Stimulated activated naive CD4-positive, alpha-beta T cell (primary cell): ENCODE results near the gene TMEM101.
"Not testable (repeated sequence)": the region's sequence is repeated elsewhere in the genome, so short reads cannot be mapped to it uniquely, and the experiment has no call there.

Source experiments
- DNase-seq, 6 experiments: peaks; one replicate each; lab custom pipeline; 2025; lab: John Stamatoyannopoulos, UW

TMEM101 gene

DNA sequence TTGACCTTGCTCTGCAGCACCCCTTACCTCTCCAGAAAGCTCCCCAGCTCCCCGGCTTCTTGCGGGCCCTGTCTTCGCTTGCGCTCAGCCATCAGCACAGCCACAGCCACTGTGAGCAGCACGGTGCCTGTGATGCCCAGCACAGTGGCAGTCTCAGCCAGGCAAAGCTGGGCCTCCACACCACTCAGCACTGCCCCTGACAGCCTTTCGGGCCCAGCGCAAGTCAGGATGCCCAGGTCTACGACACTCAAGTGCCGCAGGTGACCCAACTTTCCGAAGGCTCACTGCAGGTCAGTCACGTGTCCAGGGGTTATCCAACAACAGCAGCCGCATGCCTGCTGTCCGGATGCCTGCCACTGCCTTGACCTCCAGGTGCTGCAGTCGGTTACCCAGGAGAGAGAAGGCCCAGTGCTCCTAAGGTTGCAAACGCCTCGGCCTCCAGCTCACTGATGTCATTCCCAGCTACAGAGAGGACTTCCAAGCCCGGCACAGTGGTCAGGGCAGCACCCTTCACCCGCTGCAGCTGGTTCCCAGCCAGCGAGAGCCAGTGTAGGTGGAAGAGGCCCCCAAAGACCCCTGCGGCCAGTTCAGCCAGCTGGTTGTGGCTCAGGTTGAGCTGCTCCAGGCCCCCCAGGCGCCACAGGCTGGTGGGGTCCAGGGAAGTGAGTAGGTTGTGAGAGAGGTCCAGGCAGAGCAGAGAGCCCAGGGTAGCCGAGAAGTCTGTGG, 8.9 kb upstream of the TMEM101 start:
- DNase-seq: no peak

DNA sequence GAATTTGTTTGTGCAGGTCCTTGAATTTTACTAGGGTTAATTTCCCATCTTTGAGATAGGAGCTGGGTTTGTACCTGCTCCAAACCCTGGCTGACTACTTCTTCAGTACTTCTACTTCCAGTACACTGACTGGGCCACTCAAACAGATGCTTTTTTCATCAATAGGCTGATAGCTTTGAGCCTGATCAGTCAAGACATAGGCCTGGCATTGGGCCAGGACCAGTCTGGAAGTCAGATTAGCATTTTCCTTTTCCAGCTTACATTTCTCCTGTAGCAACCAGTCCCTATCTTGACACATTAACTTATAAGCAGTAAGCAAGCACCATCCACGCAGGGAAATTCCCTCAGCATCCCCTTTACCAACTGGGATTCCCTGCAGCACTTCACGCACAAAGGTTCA, 7.5 kb upstream of the TMEM101 start:
- no peak for DNase-seq

DNA sequence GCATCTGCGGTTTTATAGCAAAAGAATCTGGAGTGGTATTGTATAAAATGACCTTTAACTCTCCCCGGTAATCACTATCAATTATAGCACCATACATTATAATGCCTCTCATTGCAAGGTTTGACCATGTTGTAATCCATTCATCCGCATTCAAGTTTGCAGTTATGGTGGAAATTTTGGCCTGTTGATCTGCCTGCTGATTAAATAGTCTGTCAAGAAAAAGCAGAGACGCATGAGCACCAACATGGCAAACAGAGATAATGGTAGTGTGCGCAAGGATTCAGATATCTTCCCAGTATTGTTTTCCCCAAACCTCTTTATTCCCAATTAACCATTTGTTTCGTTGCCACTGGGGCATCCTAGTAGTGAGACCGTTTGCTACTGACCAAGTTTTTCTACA, 6.5 kb upstream of the TMEM101 start:
- DNase-seq: not testable (repeated sequence)

GRCh38 chr17:44014133-44014436, 678 bp downstream of the TMEM101 start:
- DNase-seq: no peak

DNA sequence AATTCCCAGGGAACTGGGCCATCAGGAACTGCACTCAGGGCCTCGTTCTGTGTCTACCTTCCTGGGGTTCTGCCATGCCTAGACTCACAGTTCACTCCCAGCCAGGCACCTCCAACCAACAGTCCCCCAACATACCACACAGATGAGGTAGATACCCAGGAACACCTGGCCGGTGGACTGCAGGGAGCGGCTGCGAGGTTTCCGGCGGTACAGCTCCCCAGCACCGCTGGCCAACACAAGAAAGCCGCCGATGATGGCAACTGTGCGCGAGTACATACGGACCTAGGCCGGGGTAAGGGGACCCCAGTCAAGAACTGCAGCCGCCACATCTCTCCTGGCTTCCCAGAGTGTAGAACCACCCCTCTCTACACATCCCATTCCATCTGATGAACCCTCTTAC, 1.9 kb downstream of the TMEM101 start:
- no peak for DNase-seq

DNA sequence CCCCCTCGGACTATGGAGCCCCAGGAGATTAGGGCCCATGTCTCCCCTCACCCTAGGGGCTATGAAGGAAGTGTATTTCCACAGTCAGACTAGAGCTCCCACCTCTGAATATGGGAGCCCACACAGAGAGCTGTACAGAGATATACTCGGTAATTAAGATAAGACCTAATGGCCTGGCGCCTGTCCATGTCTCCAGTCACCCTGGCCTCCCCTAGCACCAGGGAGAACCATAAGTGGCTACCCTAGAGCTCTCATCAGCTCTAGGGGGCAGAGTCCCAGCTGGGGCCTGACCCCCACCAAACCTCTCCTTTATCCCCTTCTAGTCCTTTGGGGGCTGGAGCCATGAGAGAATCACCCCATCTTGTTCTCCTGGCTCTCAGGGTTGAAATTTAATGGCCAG, 2.4 kb downstream of the TMEM101 start:
- no peak for DNase-seq

DNA sequence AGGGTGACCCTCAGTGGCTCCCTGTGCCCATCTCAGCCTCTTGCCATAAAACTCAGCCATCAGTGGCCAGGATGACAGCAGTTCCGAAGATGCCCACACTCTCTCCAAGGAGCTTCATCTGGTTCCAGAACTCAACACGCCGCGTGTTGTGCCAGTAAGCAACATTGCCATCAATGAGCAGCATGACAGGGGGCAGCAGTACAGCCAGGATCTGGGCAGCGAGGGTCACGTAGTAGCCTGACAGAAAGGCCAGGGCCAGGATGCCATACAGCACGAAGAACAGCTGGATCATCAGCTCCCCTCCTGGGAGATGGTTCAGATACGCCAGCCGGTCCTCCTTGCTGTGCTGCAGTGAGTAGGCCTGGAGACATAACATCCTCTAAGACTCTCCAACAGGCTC, 2.9 kb downstream of the TMEM101 start:
- no peak for DNase-seq

GRCh38 chr17:44010966-44011647, 3.7 kb downstream of the TMEM101 start:
- no peak for DNase-seq

DNA sequence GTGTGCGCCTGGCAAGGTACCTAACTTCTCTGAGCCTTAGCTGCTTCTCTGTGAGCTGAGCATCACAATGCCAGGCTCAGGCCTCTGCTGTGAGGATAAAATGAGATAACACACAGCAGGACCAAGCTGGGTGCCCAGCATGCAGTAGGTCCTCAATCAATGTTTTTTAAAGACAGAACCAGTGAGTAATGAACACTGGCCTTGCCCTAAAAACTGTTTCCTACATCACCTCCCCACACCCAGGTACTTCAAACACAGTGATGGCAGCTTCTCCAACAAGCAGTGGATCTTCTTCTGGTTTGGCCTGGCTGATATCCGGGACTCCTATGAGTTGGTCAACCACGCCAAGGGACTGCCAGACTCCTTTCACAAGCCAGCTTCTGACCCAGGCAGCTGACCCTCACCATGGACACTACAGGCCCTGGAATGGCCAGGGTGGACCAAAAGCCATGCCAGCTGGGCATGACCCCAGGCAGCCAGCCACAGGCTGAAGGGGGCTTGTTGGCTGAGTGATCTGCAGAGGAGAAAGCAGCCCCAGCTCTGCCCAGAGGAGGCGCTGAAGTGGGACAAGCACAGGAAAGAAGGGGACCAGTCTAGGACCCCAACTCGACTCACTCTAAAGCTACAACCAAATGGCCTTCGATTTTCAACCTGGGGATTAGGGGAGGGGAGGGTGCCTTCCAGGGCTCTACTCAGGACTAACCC, 6.4 kb downstream of the TMEM101 start:
- DNase-seq: peak in 1 of 6 experiments; percentile 5

- DNase-seq: peak in 2 of 6 experiments; percentile 5
Observed at GRCh38 chr17:44007346-44008204, 7.2 kb downstream of the TMEM101 start.

GRCh38 chr17:44006598-44007345, 8.0 kb downstream of the TMEM101 start:
- peak; percentile 87 to 97 (median 90) for DNase-seq

- DNase-seq: peak in 2 of 6 experiments; percentile 48 to 57
Observed at GRCh38 chr17:44006272-44006597, 8.5 kb downstream of the TMEM101 start.

DNA sequence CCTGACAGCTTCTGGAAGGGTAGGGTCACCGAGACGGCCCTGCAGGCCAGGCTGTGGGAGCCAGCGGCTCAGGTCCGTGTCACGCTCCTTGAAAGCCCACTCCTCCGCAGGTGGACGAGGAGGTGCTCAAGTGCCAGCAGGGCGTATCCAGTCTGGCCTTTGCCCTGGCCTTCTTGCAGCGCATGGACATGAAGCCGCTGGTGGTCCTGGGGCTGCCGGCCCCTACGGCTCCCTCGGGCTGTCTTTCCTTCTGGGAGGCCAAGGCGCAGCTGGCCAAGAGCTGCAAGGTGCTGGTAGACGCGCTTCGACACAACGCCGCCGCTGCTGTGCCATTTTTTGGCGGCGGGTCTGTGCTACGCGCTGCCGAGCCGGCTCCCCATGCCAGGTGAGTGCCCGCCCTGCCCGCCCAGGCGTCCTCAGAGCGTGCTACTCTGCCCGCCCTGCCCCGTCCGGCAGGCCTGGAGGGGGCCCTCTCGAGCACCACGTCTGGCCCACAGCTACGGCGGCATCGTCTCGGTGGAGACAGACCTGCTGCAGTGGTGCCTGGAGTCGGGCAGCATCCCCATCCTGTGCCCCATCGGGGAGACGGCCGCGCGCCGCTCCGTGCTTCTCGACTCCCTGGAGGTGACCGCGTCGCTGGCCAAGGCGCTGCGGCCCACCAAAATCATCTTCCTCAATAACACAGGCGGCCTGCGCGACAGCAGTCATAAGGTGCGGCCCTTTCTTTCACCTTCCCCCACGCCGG, 9.1 kb downstream of the TMEM101 start:
- DNase-seq: peak in 5 of 6 experiments; percentile 10 to 57 (median 41)

DNA sequence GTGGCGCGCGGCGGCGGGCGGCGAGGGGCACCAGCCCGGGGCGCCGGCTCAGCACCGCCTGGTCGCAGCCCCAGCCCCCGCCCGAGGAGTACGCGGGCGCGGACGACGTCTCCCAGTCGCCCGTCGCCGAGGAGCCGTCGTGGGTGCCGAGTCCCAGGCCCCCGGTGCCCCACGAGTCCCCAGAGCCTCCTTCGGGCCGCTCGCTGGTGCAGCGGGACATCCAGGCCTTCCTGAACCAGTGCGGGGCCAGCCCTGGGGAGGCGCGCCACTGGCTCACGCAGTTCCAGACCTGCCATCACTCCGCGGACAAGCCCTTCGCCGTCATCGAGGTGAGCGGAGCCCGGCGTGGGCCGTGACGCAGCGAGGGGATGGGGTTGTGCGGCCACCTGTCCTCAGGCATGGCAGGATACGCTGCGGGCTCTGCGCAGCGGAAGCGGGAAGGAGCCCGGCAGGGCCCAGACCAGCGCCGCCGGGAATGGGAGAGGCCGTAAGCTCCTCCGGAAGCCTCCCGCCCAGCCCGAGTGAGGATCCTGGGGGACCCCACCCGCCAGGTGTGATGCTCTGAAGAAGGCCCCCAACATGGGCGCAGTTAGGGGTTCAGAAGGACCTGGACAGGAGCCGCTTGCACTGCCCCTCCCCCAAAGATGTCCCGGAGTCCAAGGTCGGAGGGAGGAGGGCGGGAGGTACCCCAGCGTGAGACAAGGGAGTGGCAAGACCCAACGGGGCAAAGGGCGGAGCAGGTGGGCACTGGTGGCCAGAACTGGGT, 9.8 kb downstream of the TMEM101 start:
- DNase-seq: peak in 5 of 6 experiments; percentile 8 to 41 (median 25)

GRCh38 chr17:44004077-44004760, 10.5 kb downstream of the TMEM101 start, which contains the start of gene NAGS:
Gene NAGS (plus strand): TSS chr17:44004622. CDS start chr17:44004664, 42 bp downstream.
- peak in 1 of 6 experiments; percentile 14 for DNase-seq

- DNase-seq: no peak
Observed at GRCh38 chr17:44002141-44002848, 12.5 kb downstream of the TMEM101 start.

- DNase-seq: no peak
Observed at GRCh38 chr17:44001461-44001920, 13.3 kb downstream of the TMEM101 start.

DNA sequence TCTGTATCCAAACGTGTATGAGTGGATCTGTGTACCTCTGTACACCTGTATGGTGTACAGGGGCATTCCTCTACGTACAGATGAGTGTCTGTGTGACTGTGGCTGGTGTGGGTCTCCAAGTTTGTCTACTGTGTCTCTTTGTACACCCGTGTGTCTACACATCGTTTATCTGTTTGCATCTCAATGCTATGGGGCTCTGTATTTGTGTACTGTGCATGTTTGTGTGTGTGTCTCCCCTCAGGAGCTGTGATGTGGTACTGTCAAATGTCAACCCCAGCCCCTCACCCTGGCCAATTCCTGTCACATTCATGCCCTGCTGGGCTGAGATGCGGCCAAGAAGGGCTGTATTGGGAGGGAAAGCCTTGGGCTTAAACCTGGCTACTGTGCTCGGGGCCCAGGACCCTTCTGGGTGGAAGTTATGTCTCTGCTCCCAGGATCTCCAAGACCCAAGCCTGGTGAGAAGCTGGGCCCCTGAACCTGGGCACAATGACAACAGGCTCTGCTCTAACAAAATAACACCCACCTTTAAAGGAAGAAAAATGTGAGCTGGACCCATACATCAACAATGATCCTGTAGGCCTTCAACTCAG, 13.8 kb downstream of the TMEM101 start:
- DNase-seq: no peak
